ENCODE measurements around the gene CHRM4.

CHRM4 gene

DNA sequence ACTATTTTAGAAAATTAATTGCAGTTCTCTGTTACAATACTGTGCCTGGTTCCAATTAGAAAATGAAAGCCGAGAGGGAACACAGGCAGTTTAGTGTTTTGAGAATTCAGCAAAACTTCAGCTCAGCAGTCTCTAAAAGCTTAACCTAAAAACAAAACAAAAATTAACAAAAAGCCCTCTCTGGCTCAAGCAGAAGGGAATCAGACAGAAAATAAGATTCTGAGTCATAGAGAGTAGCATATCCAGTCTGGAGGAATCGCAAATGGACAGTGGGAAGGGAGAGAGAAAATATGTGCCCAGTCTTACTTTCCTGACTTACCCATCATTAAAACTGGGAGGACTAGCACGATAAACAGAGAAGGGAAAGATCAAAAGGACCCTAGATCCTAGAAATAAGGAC, 38.1 kb upstream of the CHRM4 start:
- no peak overlapping the region for H3K4me3 ChIP-seq (ENCODE audit: low read depth, low read length)
- DNase-seq (ENCODE audit: low read depth): no peak
- TF ChIP-seq, protein P1, sequence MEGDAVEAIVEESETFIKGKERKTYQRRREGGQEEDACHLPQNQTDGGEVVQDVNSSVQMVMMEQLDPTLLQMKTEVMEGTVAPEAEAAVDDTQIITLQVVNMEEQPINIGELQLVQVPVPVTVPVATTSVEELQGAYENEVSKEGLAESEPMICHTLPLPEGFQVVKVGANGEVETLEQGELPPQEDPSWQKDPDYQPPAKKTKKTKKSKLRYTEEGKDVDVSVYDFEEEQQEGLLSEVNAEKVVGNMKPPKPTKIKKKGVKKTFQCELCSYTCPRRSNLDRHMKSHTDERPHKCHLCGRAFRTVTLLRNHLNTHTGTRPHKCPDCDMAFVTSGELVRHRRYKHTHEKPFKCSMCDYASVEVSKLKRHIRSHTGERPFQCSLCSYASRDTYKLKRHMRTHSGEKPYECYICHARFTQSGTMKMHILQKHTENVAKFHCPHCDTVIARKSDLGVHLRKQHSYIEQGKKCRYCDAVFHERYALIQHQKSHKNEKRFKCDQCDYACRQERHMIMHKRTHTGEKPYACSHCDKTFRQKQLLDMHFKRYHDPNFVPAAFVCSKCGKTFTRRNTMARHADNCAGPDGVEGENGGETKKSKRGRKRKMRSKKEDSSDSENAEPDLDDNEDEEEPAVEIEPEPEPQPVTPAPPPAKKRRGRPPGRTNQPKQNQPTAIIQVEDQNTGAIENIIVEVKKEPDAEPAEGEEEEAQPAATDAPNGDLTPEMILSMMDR (IDR thresholded peaks at IDR 0.05; ENCODE audit: insufficient read depth, low read depth, low read length, missing control alignments): no peak

DNA sequence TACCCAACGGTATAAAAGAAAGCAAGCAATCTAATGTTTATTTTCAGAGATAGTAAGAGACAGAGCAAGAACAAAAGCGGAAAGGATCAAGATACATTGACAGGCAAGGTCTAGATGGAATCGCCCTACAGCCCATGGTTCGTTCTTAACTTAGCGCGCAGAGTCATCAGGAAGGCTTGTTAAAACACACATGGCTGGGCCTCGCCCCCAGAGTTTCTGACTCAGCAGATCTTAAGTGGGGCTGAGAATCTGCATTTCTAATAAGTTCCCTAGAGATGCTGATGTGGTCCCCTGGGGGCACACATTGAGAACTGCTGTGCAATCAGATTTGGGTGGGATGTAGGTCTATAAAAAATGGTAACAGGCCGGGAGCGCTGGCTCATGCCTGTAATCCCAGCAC, 35.8 kb upstream of the CHRM4 start:
- no peak overlapping the region for H3K4me3 ChIP-seq (ENCODE audit: low read depth, low read length)
- DNase-seq (ENCODE audit: low read depth): no peak
- TF ChIP-seq, protein P1 (IDR thresholded peaks at IDR 0.05; ENCODE audit: insufficient read depth, low read depth, low read length, missing control alignments): no peak

DNA sequence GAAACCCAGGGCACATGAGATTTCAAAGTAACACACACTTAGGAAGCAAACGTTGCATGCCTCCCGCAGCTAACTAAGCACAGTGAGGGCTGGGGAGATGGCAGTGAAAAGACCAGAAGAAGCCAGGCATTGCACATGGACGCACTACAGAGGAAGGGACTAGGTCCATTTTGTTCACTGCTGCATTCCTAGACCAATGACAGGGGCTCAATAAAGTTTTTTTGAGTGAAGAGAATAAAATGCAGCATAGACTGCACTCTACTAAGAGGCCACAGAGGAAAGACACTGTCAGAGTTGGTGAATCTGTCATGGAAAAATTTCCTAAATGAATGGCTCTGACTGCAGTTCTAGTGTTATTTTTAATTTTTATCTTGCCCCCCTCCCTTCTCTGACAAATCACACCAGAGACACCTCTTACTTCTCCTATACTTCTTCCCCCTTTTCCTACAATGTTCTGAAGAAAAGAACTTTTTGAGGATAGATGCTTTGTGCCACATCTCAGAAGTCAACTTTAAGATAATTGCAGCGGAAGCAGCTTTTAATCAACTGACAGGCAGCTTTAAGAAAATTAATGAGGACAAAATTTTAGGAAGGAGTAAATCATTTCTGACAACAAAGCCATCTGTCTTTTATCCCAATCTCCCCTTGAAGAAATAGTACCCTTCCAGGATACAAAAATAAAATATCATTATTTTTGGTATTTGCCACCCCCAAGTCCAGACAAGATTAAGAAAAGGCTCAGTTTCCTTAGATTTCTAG, 34.8 kb upstream of the CHRM4 start:
- H3K4me3 ChIP-seq (ENCODE audit: low read depth, low read length): no peak overlapping the region
- DNase-seq (ENCODE audit: low read depth): no peak
- TF ChIP-seq, protein P1 (IDR thresholded peaks at IDR 0.05; ENCODE audit: insufficient read depth, low read depth, low read length, missing control alignments): no peak

DNA sequence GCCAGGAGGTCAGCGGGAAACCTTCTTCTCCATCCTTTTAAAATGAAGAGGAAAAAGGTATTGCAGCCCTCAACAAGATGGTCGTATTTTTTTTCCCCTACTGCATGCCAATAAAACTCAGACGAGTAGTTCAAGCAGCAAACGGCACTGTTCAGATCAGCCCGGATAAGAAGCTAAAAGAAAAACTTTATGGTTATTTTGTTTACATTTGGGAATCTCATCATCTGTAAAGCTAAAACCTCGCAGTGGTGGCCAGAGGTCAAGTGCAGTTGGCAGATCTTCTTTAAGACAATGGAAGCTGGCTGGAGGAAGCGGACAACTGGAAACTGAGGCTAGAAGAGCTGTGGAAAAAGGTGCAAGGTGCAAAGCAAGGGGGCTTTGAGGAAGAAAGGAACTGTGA, 31.0 kb upstream of the CHRM4 start:
- TF ChIP-seq, protein P1 (IDR thresholded peaks at IDR 0.05; ENCODE audit: insufficient read depth, low read depth, low read length, missing control alignments): no peak
- H3K4me3 ChIP-seq (ENCODE audit: low read depth, low read length): no peak overlapping the region
- DNase-seq (ENCODE audit: low read depth): no peak

DNA sequence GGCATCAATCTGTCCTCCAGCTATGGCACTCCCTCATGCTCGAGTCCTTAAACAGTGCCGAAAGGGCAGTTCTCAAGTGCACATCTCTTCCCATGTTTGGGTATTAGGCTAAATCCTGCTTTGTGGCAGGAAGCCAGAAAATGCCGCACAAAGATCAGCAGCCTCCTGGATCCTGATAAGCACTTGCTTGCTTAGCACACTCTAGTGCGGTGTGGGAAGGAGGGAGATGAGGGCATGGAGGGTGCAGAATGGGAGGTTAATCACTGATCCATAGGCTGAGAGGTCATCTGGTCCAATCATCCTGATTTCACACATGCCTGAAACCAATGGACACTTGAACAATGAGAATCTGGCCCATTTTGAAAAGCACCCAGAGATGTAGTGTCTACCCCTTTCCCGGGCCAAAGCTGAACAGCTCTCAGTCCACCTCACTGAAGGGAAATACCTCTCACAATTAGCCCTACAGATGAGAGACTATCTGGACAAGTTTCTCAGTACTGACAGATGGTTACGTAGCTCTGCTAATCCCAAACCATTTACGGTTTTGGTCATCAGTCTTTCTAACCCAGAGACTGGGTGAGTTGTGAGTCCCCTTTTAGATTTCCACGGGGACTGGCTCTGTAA, 29.8 kb upstream of the CHRM4 start:
- DNase-seq (ENCODE audit: low read depth): no peak
- TF ChIP-seq, protein P1 (IDR thresholded peaks at IDR 0.05; ENCODE audit: insufficient read depth, low read depth, low read length, missing control alignments): no peak
- no peak overlapping the region for H3K4me3 ChIP-seq (ENCODE audit: low read depth, low read length)

DNA sequence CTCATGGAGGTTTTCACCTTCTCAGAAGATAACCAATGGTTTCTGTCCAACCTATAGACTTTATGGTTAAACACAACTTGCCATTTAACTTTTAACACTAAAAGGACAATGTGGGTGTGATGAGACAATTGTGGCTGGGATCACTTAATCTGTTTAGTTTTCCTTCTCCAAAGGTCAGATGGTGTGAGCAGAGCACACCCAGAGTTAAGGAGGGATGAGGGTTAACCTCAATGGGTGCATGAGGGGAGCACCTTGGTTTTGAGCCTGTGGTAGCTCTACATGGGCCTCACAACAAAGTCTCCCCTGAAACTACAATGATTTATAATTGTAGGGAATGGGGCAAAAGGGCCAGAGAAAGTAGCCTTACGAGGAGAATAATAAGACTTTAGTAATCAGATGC, 28.9 kb upstream of the CHRM4 start:
- H3K4me3 ChIP-seq (ENCODE audit: low read depth, low read length): no peak overlapping the region
- DNase-seq (ENCODE audit: low read depth): no peak
- TF ChIP-seq, protein P1 (IDR thresholded peaks at IDR 0.05; ENCODE audit: insufficient read depth, low read depth, low read length, missing control alignments): no peak
